ENCODE measurements around the gene RAPGEF6.
"Not testable (repeated sequence)": the region's sequence is repeated elsewhere in the genome, so short reads cannot be mapped to it uniquely, and the experiment has no call there.

The RAPGEF6 gene, protein sequence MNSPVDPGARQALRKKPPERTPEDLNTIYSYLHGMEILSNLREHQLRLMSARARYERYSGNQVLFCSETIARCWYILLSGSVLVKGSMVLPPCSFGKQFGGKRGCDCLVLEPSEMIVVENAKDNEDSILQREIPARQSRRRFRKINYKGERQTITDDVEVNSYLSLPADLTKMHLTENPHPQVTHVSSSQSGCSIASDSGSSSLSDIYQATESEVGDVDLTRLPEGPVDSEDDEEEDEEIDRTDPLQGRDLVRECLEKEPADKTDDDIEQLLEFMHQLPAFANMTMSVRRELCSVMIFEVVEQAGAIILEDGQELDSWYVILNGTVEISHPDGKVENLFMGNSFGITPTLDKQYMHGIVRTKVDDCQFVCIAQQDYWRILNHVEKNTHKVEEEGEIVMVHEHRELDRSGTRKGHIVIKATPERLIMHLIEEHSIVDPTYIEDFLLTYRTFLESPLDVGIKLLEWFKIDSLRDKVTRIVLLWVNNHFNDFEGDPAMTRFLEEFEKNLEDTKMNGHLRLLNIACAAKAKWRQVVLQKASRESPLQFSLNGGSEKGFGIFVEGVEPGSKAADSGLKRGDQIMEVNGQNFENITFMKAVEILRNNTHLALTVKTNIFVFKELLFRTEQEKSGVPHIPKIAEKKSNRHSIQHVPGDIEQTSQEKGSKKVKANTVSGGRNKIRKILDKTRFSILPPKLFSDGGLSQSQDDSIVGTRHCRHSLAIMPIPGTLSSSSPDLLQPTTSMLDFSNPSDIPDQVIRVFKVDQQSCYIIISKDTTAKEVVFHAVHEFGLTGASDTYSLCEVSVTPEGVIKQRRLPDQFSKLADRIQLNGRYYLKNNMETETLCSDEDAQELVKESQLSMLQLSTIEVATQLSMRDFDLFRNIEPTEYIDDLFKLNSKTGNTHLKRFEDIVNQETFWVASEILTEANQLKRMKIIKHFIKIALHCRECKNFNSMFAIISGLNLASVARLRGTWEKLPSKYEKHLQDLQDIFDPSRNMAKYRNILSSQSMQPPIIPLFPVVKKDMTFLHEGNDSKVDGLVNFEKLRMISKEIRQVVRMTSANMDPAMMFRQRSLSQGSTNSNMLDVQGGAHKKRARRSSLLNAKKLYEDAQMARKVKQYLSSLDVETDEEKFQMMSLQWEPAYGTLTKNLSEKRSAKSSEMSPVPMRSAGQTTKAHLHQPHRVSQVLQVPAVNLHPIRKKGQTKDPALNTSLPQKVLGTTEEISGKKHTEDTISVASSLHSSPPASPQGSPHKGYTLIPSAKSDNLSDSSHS (N-terminal part only)

GRCh38 chr5:131634996-131635683, at the start of gene RAPGEF6:
TSS of gene RAPGEF6 (minus strand) at chr5:131635229. CDS start at chr5:131635030, 199 bp downstream.
- peak; percentile 96 to 97 for DNase-seq (ENCODE audit: low read depth in 2 of 2)

GRCh38 chr5:131684595-131684994, 49.6 kb upstream of the RAPGEF6 start:
- no peak for DNase-seq (ENCODE audit: low read depth in 2 of 2)

- no peak for DNase-seq (ENCODE audit: low read depth in 2 of 2)
Measured at GRCh38 chr5:131684051-131684450, 49.0 kb upstream of the RAPGEF6 start.

- no peak for DNase-seq (ENCODE audit: low read depth in 2 of 2)
Measured at GRCh38 chr5:131682826-131683225, 47.8 kb upstream of the RAPGEF6 start.

- DNase-seq (ENCODE audit: low read depth in 2 of 2): no peak
Measured at GRCh38 chr5:131682175-131682574, 47.1 kb upstream of the RAPGEF6 start.

DNA sequence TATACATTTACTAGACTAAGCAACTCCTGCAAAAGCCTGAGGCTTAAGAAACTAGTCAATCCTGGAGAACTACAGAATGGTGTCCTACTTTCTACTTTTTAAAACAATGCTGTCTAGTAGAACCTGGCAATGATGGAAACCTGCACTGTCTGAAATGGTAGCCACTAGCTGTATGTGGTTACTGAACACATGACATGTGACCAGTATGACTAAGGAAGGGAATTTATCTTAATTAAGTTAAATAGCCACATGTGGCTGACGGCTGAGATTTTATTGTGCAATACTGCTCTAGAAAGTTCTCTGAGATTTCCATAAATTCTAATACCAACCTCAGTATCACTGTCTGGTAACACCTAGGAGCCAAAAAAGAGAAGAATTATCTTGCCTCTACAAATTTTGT, 44.9 kb upstream of the RAPGEF6 start:
- DNase-seq (ENCODE audit: low read depth in 2 of 2): no peak

GRCh38 chr5:131678273-131678672, 43.2 kb upstream of the RAPGEF6 start:
- not testable (repeated sequence) for DNase-seq (ENCODE audit: low read depth in 2 of 2)

DNA sequence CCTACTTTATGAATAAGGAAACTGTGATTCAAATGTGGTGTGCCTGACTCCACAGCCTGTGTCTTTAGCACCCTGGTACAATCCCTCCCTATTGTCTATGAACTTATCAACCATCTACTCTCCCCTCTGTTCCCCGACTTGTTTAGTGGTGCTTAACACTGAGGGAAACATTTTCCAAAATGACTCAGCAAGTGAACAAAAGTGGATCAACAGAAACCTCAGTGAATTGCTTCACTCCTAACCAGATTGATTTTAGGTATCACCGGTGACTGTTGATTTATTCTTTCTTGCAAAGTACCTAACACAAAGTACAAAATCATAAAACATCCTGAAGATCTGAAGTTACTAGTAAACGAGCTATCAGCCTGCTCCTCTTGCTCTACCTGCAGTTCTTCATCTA, 42.1 kb upstream of the RAPGEF6 start:
- no peak for DNase-seq (ENCODE audit: low read depth in 2 of 2)

GRCh38 chr5:131672776-131673175, 37.7 kb upstream of the RAPGEF6 start:
- DNase-seq (ENCODE audit: low read depth in 2 of 2): no peak

- DNase-seq (ENCODE audit: low read depth in 2 of 2): no peak
Measured at GRCh38 chr5:131671994-131672655, 37.1 kb upstream of the RAPGEF6 start.

GRCh38 chr5:131671409-131671808, 36.4 kb upstream of the RAPGEF6 start:
- no peak for DNase-seq (ENCODE audit: low read depth in 2 of 2)

DNA sequence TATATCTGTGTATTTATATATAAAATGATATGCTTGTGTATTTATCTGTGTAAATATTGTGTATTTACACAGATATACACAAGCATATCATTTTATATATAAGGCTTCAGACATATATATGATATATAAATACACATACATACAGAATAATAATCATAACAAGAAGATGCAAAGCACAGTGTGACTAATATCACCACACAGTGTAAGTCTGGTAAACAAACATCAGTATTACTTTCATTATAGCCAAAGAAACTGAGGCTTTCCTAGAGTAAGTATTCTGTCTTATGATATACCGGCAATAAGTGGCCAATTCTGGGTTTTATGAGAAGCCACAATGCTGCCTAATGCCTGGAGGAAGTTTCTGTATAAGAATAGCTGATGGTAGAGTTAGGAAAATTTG, 29.9 kb upstream of the RAPGEF6 start:
- DNase-seq (ENCODE audit: low read depth in 2 of 2): no peak

GRCh38 chr5:131661933-131662332, 26.9 kb upstream of the RAPGEF6 start:
- no peak for DNase-seq (ENCODE audit: low read depth in 2 of 2)

GRCh38 chr5:131659841-131660240, 24.8 kb upstream of the RAPGEF6 start:
- no peak for DNase-seq (ENCODE audit: low read depth in 2 of 2)

DNA sequence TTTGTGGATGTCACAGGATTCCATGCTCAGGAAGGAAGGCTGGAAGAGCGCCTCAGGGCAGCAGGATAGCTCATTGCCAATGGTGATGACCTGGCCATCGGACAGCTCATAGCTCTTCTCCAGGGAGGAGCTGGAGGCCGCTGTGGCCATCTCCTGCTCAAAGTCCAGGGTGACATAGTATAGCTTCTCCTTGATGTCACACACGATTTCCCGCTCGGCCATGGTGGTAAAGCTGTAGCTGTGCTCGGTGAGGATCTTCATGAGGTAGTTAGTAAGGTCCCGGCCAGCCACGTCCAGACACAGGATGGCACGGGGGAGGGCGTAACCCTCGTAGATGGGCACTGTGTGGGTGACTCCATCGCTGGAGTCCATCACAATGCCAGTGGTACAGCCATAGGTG, 24.3 kb upstream of the RAPGEF6 start:
- DNase-seq (ENCODE audit: low read depth in 2 of 2): no peak

DNA sequence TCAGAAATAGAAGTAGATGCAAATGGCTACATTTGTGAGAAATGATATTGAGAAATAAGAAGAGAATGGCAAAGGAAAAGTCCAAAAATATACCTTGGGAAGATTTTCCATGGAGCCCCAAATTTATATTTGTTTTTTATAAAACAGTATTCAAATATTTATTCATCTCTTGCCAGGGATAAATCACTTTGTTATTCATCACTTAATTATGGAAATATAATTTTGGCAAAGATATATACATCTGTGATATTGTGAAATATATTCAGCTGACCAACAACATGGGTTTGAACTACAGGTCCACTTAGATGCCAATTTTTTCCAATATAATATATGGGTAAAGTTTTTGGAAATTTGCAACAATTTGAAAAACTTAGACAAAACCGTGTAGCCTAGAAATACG, 19.7 kb upstream of the RAPGEF6 start:
- DNase-seq (ENCODE audit: low read depth in 2 of 2): no peak

GRCh38 chr5:131654309-131654708, 19.3 kb upstream of the RAPGEF6 start:
- DNase-seq (ENCODE audit: low read depth in 2 of 2): no peak

DNA sequence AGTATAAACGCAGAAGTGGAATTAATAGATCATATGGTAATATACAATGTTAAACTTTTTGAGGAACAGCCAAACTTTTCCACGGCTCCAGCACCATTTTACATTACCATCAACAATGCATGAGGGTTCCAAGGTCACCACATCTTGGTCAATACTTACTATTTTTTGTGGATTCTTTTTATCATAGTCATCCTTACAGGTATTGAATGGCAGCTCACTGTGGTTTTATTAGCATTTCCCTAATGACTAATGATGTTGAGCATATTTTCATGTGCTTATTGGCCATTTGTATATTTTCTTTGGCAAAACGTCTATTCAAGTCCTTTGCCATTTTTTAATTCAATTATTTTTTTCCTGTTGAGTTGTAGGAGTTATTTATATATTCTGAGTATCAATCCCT, 14.1 kb upstream of the RAPGEF6 start:
- DNase-seq (ENCODE audit: low read depth in 2 of 2): no peak

DNA sequence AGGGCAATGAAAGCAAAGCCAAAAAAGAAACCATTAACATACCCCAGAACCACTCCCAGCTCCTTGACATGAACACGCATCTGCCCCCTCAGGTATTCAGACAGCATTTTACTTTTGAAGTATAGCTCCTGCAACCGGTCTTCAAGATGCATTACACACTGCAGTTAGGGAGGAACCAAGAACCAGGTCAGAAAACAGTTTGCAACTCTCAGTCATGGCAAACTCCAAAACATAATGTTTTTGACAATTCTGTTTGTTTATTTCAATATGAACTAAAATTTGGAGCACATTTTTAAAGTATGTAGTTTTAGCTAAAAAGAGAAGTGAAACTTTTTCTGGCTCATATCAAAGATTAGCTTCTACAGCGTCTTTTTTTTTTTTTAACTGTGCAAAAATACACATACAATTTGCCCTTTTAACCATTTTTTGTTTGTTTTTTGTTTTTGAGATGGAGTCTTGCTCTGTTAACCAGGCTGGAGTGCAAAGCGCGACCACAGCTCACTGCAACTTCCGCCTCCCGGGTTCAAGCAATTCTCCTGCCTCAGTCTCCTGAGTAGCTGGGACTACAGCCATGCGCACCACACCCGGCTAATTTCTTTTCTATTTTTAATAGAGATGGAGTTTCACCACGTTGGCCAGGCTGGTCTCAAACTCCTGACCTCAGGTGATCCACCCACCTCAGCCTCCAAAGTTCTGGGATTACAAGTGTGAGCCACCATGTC, 12.2 kb upstream of the RAPGEF6 start:
- DNase-seq (ENCODE audit: low read depth in 2 of 2): no peak

DNA sequence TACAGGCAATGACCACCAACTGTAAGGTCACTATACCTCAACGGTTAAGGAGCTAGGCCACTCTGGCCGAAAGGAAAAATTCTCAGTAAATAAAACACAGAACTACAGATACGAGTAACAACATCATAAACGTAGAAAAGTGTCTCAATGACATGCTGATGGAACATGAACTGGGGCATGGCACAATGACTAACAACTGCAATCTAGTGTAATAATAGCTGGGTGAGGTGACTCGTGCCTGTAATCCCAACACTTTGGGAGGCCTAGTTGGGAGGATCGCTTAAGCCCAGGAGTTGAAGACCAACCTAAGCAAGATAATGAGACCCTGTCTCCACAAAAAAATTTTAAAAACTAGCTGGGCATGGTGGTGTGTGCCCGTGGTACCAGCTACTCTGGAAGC, 9.8 kb upstream of the RAPGEF6 start:
- DNase-seq (ENCODE audit: low read depth in 2 of 2): no peak
